CD4-positive, CD25-positive, alpha-beta regulatory T cell (primary cell): ENCODE data around the gene PRDM16. TPM values are rescaled to one million over a fixed set of nuclear protein-coding genes. Genes with fewer than 3 reads are reported as not detected.

Source experiments
- ATAC-seq, 2 donors: fragments of 150-1000 bp; cut with Tn5 transposase; one replicate each; pipeline ENCODE4 v1.10.0; 2021; ENCODE audit warnings: low read depth in 2 of 2, moderate number of reproducible peaks in 2 of 2, moderate library complexity in 1 of 2
- DNase-seq, 3 donors: peaks; one replicate each; pipeline versions ENCODE4 v3.0.0 to v3.0.0-alpha.2; 2012 to 2022; ENCODE audit warnings: mixed read lengths in 1 of 3
- H3K27ac ChIP-seq: one replicate; pipeline ENCODE4 v1.7.0; 2013; ENCODE audit warnings: mild to moderate bottlenecking, low read length; ENCODE audit not compliant: insufficient read depth, poor library complexity, severe bottlenecking
- H3K27me3 ChIP-seq: one replicate; pipeline ENCODE4 v1.7.0; 2013; ENCODE audit warnings: low read length; ENCODE audit not compliant: control insufficient read depth, insufficient read depth
- H3K36me3 ChIP-seq: one replicate; pipeline ENCODE4 v1.7.0; 2013; ENCODE audit warnings: mild to moderate bottlenecking, low read length, moderate library complexity; ENCODE audit not compliant: control insufficient read depth, insufficient read depth
- H3K4me1 ChIP-seq: 2 replicates; pipeline ENCODE4 v1.7.0; 2013; ENCODE audit warnings: mild to moderate bottlenecking, low read length; ENCODE audit not compliant: insufficient read depth, control insufficient read depth, poor library complexity, severe bottlenecking
- H3K4me3 ChIP-seq: one replicate; pipeline ENCODE4 v1.7.0; 2013; ENCODE audit warnings: low read depth, mild to moderate bottlenecking, low read length, moderate library complexity
- H3K9me3 ChIP-seq, 2 experiments: 1 replicate in 1 of 2; 2 replicates in 1 of 2; pipeline ENCODE4 v1.7.0; 2013; ENCODE audit warnings: low read length in 2 of 2, mild to moderate bottlenecking in 1 of 2, moderate library complexity in 1 of 2; ENCODE audit not compliant: control insufficient read depth in 2 of 2
- H3K27ac Mint-ChIP-seq, 3 donors: one replicate each; pipeline ENCODE4 v1.8.0; 2020 to 2022; ENCODE audit warnings: mild to moderate bottlenecking in 3 of 3, mixed read lengths in 3 of 3, moderate library complexity in 2 of 3
- H3K27me3 Mint-ChIP-seq: one replicate; pipeline ENCODE4 v1.8.0; 2022; ENCODE audit warnings: mild to moderate bottlenecking, mixed read lengths
- H3K36me3 Mint-ChIP-seq: one replicate; pipeline ENCODE4 v1.8.0; 2020; ENCODE audit warnings: mixed read lengths
- H3K4me1 Mint-ChIP-seq, 4 donors: one replicate each; pipeline ENCODE4 v1.8.0; 2020 to 2022; ENCODE audit warnings: mixed read lengths in 4 of 4, mild to moderate bottlenecking in 1 of 4
- H3K4me3 Mint-ChIP-seq, 4 donors: one replicate each; pipeline ENCODE4 v1.8.0; 2020 to 2022; ENCODE audit warnings: mild to moderate bottlenecking in 4 of 4, mixed read lengths in 4 of 4, moderate library complexity in 3 of 4
- H3K9me3 Mint-ChIP-seq, 7 donors: one replicate each; pipeline ENCODE4 v1.8.0; 2020 to 2022; ENCODE audit warnings: mixed read lengths in 7 of 7, mild to moderate bottlenecking in 3 of 7, moderate library complexity in 2 of 7
- polyA plus RNA-seq, 4 donors: library from polyadenylated mRNA; unstranded; fragments of 300-500 nt; fragmentation: Illumina TruSeq; gene quantifications; one replicate each; pipeline ENCODE4 v1.2.3, GENCODE V29; 2021
- total RNA-seq: library from RNA; stranded (reverse); gene quantifications from one replicate; pipeline ENCODE4 v1.2.3, GENCODE V29; 2022

The PRDM16 gene
- total and polyA plus RNA-seq, 5 donors from 2014 or later, result 0.27 TPM; not detected in 4

DNA sequence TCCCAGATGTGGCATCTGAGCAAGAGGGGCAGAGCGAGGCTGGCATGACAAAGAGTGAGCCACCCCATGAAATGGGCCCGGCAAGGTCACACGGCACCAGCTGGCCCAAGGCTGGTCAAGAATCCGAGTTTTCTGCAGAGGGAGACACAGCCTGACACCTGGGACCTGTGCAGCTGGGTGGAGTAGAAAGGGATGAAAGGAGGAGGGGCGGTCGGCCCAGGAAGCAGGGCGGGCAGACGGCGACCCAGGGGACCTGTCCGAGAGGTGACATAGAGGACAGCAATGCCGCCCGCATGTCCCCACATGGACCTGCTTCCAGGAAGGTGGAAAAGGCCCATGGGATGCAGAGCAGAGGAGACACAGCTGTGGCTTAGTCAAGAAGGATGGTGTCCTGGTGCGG, 137.7 kb downstream of the PRDM16 start:
- Mint-ChIP-seq H3K36me3 (no peaks in the 10 kb centered on the region), H3K9me3 (no peaks in the 10 kb centered on the region), H3K4me3 (no peak overlapping the region), H3K27ac (no peak overlapping the region), H3K4me1 (no peaks in the 10 kb centered on the region), H3K27me3 (no peaks in the 10 kb centered on the region)
- ATAC-seq (no peak), DNase-seq (no peak)
- no peaks in the 10 kb centered on the region for H3K4me1 ChIP-seq
- H3K27ac ChIP-seq, result no peak overlapping the region
- H3K9me3 ChIP-seq, result no peaks in the 10 kb centered on the region
- no peak overlapping the region for H3K4me3 ChIP-seq
- no peaks in the 10 kb centered on the region for H3K27me3 ChIP-seq
- H3K36me3 ChIP-seq, result no peaks in the 10 kb centered on the region

DNA sequence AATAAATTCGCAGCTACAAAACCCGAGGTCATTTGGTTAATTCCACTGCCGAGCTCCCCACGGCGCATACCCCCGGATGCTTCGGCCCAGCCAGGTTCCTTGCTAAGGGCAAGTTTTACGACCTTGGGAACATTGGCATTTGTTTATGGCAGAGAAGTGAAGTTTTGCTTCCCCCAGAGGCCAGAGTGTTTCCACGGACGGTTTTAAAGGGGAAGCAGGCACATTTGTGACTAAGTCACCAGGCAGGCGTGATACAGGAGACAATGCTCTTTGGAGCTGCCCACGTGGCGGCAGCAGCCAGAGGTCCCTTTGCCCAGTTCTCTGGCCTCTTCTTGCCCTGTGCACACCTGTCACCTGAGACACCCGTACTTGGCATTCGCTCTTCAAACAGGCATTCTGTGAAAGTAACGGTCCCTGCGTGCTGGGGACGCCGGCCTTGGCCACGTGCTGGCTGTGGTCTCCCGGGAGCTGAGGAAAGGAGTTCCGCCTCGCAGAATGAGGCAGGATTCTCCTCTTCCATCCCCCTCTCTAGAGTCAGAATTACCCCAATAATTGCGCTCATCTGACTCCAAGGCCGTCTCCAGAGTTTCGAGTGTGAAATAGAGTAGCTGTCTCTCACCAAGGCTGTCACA, 138.3 kb downstream of the PRDM16 start:
- no peak overlapping the region for H3K4me3 ChIP-seq
- no peaks in the 10 kb centered on the region for H3K9me3 ChIP-seq
- no peaks in the 10 kb centered on the region for H3K27me3 ChIP-seq
- H3K4me1 ChIP-seq, result no peaks in the 10 kb centered on the region
- H3K27ac ChIP-seq, result no peak overlapping the region
- H3K27me3 Mint-ChIP-seq, result no peaks in the 10 kb centered on the region
- no peak for ATAC-seq
- H3K9me3 Mint-ChIP-seq, result no peaks in the 10 kb centered on the region
- no peaks in the 10 kb centered on the region for H3K4me1 Mint-ChIP-seq
- no peaks in the 10 kb centered on the region for H3K36me3 Mint-ChIP-seq
- peak overlapping the region in 1 of 4 donors; percentile 32 for H3K4me3 Mint-ChIP-seq
- H3K36me3 ChIP-seq, result no peaks in the 10 kb centered on the region
- no peak overlapping the region for H3K27ac Mint-ChIP-seq
- DNase-seq, result no peak

DNA sequence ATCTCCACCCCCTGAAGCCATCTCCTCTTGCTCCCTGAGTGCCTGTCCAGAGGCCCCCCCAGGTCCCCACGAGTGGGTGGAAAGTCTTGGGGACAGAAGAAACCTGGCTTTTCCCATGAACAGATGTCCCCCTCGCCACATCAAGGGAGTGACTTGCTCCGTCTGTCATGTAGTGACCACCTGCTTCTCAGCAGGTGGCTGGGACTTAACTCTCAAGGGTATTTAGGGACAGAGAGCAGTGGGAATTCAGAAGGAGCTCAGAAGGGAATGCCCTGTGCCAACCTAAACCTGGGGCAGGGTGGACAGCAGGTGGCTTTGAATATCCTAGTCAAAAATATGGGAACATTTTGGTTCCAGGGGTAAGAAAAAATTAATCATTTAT, 139.8 kb downstream of the PRDM16 start:
- Mint-ChIP-seq H3K4me3 (no peak overlapping the region), H3K36me3 (no peaks in the 10 kb centered on the region), H3K27me3 (no peaks in the 10 kb centered on the region), H3K27ac (no peak overlapping the region), H3K4me1 (no peaks in the 10 kb centered on the region), H3K9me3 (no peaks in the 10 kb centered on the region)
- no peak for DNase-seq
- H3K9me3 ChIP-seq, result no peaks in the 10 kb centered on the region
- no peaks in the 10 kb centered on the region for H3K4me1 ChIP-seq
- no peak for ATAC-seq
- no peak overlapping the region for H3K27ac ChIP-seq
- no peak overlapping the region for H3K4me3 ChIP-seq
- no peaks in the 10 kb centered on the region for H3K36me3 ChIP-seq
- H3K27me3 ChIP-seq, result no peaks in the 10 kb centered on the region

DNA sequence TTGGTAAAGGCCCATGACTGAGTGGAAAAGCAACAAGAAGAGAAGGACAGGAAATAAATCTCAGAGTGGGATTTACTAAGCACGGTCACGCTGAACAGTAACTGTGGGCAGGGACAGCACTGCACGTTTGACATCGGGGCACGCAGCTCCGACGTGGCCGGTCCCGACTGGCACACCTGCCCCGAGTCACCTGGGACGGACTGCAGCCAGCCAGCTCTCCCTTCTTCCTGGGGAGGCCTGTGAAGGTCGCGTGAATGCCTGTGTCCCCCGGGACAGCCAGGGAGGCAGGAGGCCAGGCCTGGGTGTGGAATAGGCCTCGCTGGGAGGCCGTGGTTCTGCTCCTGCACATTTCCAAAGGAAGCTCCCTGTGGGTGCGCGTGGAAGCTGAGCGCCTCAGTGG, 140.2 kb downstream of the PRDM16 start:
- H3K36me3 Mint-ChIP-seq, result no peaks in the 10 kb centered on the region
- Histone ChIP-seq H3K9me3 (no peaks in the 10 kb centered on the region), H3K4me3 (no peak overlapping the region), H3K27ac (no peak overlapping the region), H3K4me1 (no peaks in the 10 kb centered on the region), H3K27me3 (no peaks in the 10 kb centered on the region), H3K36me3 (no peaks in the 10 kb centered on the region)
- ATAC-seq (no peak), DNase-seq (no peak)
- H3K4me1 Mint-ChIP-seq, result no peaks in the 10 kb centered on the region
- no peaks in the 10 kb centered on the region for H3K9me3 Mint-ChIP-seq
- no peaks in the 10 kb centered on the region for H3K27me3 Mint-ChIP-seq
- H3K4me3 Mint-ChIP-seq, result no peak overlapping the region
- no peak overlapping the region for H3K27ac Mint-ChIP-seq

DNA sequence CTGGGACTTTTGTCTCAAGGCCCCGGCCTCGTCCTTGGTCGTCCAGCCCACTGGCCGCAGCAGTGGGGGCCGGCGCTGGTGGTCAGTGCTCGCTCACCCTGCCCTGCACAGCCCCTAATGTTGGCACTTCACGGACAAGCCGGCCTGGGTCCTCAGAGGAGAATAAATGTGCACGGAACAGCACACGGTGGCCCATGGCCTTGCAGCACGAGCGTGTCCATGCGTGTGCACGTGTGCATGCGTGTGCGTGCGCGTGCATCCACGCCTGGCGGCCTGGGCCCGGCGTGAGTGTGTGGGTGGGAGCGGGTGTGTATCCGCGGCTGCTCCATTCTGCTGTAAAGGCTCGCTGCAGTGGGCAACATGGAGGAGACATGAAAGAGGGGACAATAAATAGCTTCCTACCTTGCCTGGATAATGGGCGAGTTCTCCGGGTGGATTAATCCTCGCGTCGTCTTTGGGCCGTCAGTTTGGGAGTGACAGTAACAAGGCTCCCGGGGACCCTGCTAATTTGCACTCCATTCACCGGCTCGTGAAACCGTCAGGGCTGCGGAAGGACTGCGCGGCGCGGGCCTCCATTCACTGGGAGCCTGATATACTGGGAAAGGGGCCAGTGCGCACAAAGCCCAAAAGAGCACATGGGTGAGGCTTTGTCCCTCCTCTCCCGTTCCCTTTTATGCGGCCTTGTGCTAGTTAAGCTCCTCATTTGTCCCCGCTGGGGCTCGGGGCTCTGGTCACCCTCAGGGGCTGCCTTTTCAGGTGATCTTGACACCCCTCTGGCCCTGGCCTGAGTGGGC, 142.8 kb downstream of the PRDM16 start:
- Histone ChIP-seq H3K9me3 (no peaks in the 10 kb centered on the region), H3K36me3 (no peaks in the 10 kb centered on the region), H3K27me3 (no peaks in the 10 kb centered on the region), H3K4me1 (no peaks in the 10 kb centered on the region), H3K4me3 (no peak overlapping the region), H3K27ac (no peak overlapping the region)
- no peaks in the 10 kb centered on the region for H3K9me3 Mint-ChIP-seq
- no peak for DNase-seq
- no peaks in the 10 kb centered on the region for H3K4me1 Mint-ChIP-seq
- no peak overlapping the region for H3K27ac Mint-ChIP-seq
- H3K4me3 Mint-ChIP-seq, result no peak overlapping the region
- no peaks in the 10 kb centered on the region for H3K27me3 Mint-ChIP-seq
- H3K36me3 Mint-ChIP-seq, result no peaks in the 10 kb centered on the region
- no peak for ATAC-seq

DNA sequence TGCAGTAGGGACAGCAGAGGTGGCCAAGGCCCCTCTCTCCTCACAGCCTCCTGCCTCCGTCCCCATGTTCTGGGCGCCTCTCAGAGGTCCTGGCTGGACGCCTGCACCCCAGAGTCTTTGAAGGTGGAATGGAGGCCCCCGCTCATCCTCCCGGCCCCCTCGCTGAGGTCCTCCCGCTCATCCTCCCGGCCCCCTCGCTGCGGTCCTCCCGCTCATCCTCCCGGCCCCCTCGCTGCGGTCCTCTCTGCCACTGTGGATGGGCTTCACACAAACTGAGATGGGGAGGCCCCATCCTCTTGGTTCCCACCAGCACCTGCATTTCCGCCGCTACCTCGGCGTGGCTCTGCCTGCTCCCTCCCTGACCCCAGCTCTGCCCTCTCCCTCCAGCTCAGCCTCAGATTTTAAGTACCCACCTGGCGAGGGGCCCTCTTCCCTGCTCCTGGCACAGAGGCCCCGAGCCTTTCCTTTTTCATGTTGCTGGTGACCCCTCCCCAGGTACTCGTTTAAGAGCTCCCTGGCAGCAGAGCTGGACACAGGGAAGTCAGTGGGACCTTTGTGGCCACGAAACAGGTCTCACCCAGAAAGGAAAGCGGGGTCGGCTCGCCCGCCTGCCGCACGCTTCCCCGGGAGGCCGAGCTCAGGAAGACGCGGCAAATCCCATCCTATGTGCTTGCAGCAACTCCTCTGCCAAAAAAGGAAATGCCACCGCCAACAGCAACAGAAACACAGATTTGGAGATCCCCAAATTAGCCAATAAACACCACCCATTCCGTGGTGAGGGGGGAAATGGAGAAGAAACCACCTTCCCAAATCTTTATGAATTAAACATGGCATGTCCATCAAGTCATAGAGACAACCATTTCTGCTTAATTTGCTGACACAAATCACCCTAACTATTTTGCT, 143.7 kb downstream of the PRDM16 start:
- H3K27me3 Mint-ChIP-seq, result no peaks in the 10 kb centered on the region
- H3K27ac Mint-ChIP-seq, result no peak overlapping the region
- no peak overlapping the region for H3K27ac ChIP-seq
- H3K27me3 ChIP-seq, result no peaks in the 10 kb centered on the region
- DNase-seq, result no peak
- H3K4me3 Mint-ChIP-seq, result no peak overlapping the region
- H3K36me3 ChIP-seq, result no peaks in the 10 kb centered on the region
- no peaks in the 10 kb centered on the region for H3K9me3 Mint-ChIP-seq
- H3K4me3 ChIP-seq, result no peak overlapping the region
- no peaks in the 10 kb centered on the region for H3K4me1 Mint-ChIP-seq
- H3K4me1 ChIP-seq, result no peaks in the 10 kb centered on the region
- no peaks in the 10 kb centered on the region for H3K36me3 Mint-ChIP-seq
- no peaks in the 10 kb centered on the region for H3K9me3 ChIP-seq
- ATAC-seq, result no peak

DNA sequence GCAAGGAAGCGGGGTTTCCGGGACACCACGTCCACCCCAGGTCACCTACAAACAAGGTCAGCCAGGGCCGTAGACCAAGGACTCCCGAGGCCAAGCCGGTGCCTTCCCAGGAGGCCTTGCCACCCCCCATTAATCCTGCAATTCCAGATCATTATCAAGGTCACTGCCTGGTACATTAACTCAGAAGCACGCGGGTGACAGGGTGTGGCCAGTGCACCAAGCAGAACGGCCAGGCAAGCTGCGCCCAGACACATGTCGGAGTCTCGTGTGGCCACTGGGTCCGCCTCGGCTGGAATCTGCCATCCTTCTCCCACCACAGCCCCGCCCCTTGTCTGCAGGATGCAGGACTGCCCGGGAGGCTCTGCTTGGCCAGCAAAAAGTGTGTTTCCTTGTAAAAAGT, 144.7 kb downstream of the PRDM16 start:
- Mint-ChIP-seq H3K27ac (no peak overlapping the region), H3K4me3 (no peak overlapping the region), H3K4me1 (no peaks in the 10 kb centered on the region), H3K9me3 (peaks cover 0 to 2% (median 0%) of the 10 kb centered on the region in 7 donors), H3K36me3 (no peaks in the 10 kb centered on the region), H3K27me3 (no peaks in the 10 kb centered on the region)
- Histone ChIP-seq H3K9me3 (no peaks in the 10 kb centered on the region), H3K27ac (no peak overlapping the region), H3K36me3 (no peaks in the 10 kb centered on the region), H3K27me3 (no peaks in the 10 kb centered on the region), H3K4me1 (no peaks in the 10 kb centered on the region), H3K4me3 (no peak overlapping the region)
- ATAC-seq (no peak), DNase-seq (no peak)
